Activated B cell treated with CpG ODN at 0.5 μM for 24 hours (primary cell): ENCODE results near the gene ZHX3. TPM values are rescaled to one million over a fixed set of nuclear protein-coding genes. Genes with fewer than 3 reads are reported as not detected.

Source experiments
- ATAC-seq: fragments of 200-7000 bp; cut with Tn5 transposase; one replicate; pipeline ENCODE4 v1.10.0; 2021; ENCODE audit warnings: low read depth, mild to moderate bottlenecking, moderate library complexity
- CTCF ChIA-PET: fragments of 350-600 bp; sonication (Branson Sonifier 250); formaldehyde crosslinking; loops from one replicate; lab custom pipeline; 2021; ENCODE audit warnings: antibody characterized with exemption; lab: Charles Lee
- POLR2A ChIA-PET: fragments of 350-600 bp; sonication (Branson Sonifier 250); formaldehyde crosslinking; loops from one replicate; lab custom pipeline; 2021; ENCODE audit warnings: antibody characterized with exemption; lab: Charles Lee
- DNase-seq: peaks from one replicate; pipeline ENCODE4 v3.0.0; 2022
- H3K27ac Mint-ChIP-seq: one replicate; pipeline ENCODE4 v1.8.0; 2020; ENCODE audit warnings: mixed read lengths
- H3K27me3 Mint-ChIP-seq: one replicate; pipeline ENCODE4 v1.8.0; 2021; ENCODE audit warnings: mixed read lengths
- H3K36me3 Mint-ChIP-seq: one replicate; pipeline ENCODE4 v1.8.0; 2021; ENCODE audit warnings: low read depth, mixed read lengths
- H3K4me1 Mint-ChIP-seq: one replicate; pipeline ENCODE4 v1.8.0; 2021; ENCODE audit warnings: mixed read lengths
- H3K4me3 Mint-ChIP-seq: one replicate; pipeline ENCODE4 v1.8.0; 2020; ENCODE audit warnings: mild to moderate bottlenecking, mixed read lengths
- H3K9me3 Mint-ChIP-seq: one replicate; pipeline ENCODE4 v1.8.0; 2020; ENCODE audit warnings: mixed read lengths
- intact Hi-C: fragments of 100-400 bp; cut with micrococcal nuclease; formaldehyde crosslinking; loops from one replicate; pipeline ENCODE4 v1.15.1; 2024
- total RNA-seq: library from RNA; stranded (reverse); gene quantifications from 2 replicates; pipeline ENCODE4 v1.2.3, GENCODE V29; 2022
- TF ChIP-seq, protein P1 (sequence below): fragments of 200-600 bp; IDR thresholded peaks from one replicate; pipeline ENCODE4 v1.8.0; 2022; ENCODE audit warnings: antibody characterized with exemption, mild to moderate bottlenecking

ZHX3 gene
- total RNA-seq, 1 donor from 2014 or later: 21.2 TPM

DNA sequence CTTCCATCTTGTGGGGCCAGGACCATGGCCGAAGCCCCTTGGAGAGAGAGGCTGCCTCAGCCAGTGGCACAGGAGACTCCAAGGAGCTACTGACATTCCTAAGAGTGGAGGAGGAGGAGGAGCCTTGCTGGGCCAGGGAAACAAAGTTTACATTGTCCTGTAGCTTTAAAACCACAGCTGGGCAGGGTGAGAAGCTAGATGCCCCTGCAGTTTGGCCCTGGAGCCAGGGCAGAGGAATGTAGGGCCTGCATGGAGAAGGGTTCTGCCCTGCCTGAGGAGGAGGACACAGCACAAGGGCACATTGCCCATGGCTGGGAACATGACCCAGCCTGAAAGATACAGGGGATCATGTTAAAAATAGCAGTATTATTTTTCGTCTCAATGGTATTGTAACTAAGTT lies 142.7 kb downstream of the ZHX3 start:
- H3K9me3 Mint-ChIP-seq: no peaks in the 10 kb centered on the region
- no peak for ATAC-seq
- H3K4me3 Mint-ChIP-seq: no peak overlapping the region
- DNase-seq: peak; percentile 1
- no peaks in the 10 kb centered on the region for H3K27me3 Mint-ChIP-seq
- H3K36me3 Mint-ChIP-seq: peaks cover 55% of the 10 kb centered on the region
- TF ChIP-seq, protein P1, sequence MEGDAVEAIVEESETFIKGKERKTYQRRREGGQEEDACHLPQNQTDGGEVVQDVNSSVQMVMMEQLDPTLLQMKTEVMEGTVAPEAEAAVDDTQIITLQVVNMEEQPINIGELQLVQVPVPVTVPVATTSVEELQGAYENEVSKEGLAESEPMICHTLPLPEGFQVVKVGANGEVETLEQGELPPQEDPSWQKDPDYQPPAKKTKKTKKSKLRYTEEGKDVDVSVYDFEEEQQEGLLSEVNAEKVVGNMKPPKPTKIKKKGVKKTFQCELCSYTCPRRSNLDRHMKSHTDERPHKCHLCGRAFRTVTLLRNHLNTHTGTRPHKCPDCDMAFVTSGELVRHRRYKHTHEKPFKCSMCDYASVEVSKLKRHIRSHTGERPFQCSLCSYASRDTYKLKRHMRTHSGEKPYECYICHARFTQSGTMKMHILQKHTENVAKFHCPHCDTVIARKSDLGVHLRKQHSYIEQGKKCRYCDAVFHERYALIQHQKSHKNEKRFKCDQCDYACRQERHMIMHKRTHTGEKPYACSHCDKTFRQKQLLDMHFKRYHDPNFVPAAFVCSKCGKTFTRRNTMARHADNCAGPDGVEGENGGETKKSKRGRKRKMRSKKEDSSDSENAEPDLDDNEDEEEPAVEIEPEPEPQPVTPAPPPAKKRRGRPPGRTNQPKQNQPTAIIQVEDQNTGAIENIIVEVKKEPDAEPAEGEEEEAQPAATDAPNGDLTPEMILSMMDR: no peak
- H3K27ac Mint-ChIP-seq: no peak overlapping the region
- no peaks in the 10 kb centered on the region for H3K4me1 Mint-ChIP-seq
- ChIA-PET POLR2A (no interaction called here), CTCF (interaction anchor here (2.1 to 9.7 kb wide), 2 partner anchors 40 to 166 kb away, joined by 6 to 161 read pairs; partner anchors contain the start of gene LPIN3)
- intact Hi-C loops: loop anchor here (5.0 kb wide), 1 partner anchor 73 kb away; no protein-coding TSS in a partner anchor

DNA sequence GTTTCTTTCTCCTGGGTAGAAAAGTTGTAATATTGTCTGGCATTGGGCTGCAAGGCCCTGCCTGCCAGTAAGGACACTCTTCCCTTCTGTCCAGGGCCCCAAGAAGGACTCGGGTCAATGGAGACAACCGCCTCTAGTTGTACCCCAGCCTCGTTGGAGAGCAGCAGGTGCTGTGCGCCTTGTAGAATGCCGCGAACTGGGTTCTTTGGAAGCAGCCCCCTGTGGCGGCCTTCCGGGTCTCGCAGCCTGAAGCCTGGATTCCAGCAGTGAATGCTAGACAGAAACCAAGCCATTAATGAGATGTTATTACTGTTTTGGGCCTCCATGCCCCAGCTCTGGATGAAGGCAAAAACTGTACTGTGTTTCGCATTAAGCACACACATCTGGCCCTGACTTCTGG lies 143.2 kb downstream of the ZHX3 start:
- Mint-ChIP-seq H3K4me3 (no peak overlapping the region), H3K4me1 (no peaks in the 10 kb centered on the region), H3K36me3 (peaks cover 59% of the 10 kb centered on the region), H3K27me3 (no peaks in the 10 kb centered on the region), H3K9me3 (no peaks in the 10 kb centered on the region), H3K27ac (no peak overlapping the region)
- intact Hi-C loops: loop anchor here (5.0 kb wide), 1 partner anchor 73 kb away; no protein-coding TSS in a partner anchor
- ChIA-PET CTCF (interaction anchor here (2.1 to 9.7 kb wide), 2 partner anchors 39 to 166 kb away, joined by 6 to 161 read pairs; partner anchors contain the start of gene LPIN3), POLR2A (no interaction called here)
- no peak for ATAC-seq
- peak; percentile 4 for DNase-seq
- TF ChIP-seq, protein P1: no peak

DNA sequence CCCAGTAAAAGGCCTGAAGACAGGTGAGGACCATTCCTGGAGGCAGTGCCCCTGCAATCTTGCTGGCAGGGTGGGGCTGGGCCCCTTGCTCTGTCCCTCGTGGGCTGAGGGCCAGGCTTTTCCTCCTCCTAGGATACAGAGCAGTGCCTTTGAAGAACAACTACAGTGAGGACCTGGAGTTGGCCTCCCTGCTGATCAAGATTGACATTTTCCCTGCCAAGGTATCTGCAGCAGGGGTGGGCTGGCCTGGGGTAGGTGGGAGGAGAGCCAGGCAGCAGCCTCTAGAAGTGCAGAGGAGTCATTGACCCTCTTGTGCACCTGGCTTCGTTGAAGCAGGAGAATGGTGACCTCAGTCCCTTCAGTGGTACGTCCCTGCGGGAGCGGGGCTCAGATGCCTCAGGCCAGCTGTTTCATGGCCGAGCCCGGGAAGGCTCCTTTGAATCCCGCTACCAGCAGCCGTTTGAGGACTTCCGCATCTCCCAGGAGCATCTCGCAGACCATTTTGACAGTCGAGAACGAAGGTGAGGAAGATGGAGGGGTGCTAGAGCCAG lies 143.7 kb downstream of the ZHX3 start:
- ChIA-PET CTCF (interaction anchor here (1.2 to 9.7 kb wide), 16 partner anchors 10 to 237 kb away, joined by 3 to 161 read pairs (median 8); partner anchors contain the start of gene LPIN3), POLR2A (no interaction called here)
- H3K27ac Mint-ChIP-seq: no peak overlapping the region
- TF ChIP-seq, protein P1: no peak
- intact Hi-C loops: loop anchor here (1.0 to 5.0 kb wide), 6 partner anchors 39 to 237 kb away; partner anchors contain the start of gene LPIN3
- no peaks in the 10 kb centered on the region for H3K27me3 Mint-ChIP-seq
- peaks cover 63% of the 10 kb centered on the region for H3K36me3 Mint-ChIP-seq
- ATAC-seq (no peak), DNase-seq (no peak)
- H3K9me3 Mint-ChIP-seq: no peaks in the 10 kb centered on the region
- H3K4me1 Mint-ChIP-seq: no peaks in the 10 kb centered on the region
- H3K4me3 Mint-ChIP-seq: no peak overlapping the region

DNA sequence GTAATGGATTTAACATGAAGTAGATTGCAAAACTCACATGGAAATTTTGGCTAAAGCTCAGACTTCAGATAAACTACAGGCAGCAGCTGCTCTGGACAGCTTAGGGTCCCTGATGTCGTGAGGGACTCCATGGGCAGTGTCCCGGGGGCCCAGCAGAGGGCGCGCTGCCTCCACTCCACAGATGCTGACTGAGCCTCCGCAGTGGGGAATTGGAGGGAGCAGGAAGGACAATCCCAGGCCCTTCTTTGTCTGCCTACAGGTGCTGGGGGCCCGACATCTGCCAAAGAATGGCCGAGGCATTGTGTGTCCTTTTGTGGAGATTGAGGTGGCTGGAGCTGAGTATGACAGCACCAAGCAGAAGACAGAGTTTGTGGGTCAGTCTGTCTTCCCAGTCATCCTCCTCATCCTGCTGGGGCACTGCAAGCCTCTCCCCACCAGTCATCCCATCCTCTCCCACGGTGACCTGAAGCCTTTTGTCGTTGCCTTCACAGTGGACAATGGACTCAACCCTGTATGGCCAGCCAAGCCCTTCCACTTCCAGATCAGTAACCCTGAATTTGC lies 144.3 kb downstream of the ZHX3 start:
- H3K4me1 Mint-ChIP-seq: no peaks in the 10 kb centered on the region
- no peaks in the 10 kb centered on the region for H3K27me3 Mint-ChIP-seq
- H3K27ac Mint-ChIP-seq: no peak overlapping the region
- CTCF ChIA-PET: interaction anchor here (0.6 to 9.7 kb wide), 29 partner anchors 9 to 238 kb away, joined by 3 to 161 read pairs (median 6); partner anchors contain the start of genes LPIN3 and PLCG1
- H3K4me3 Mint-ChIP-seq: no peak overlapping the region
- H3K9me3 Mint-ChIP-seq: no peaks in the 10 kb centered on the region
- DNase-seq (peak; percentile 67), ATAC-seq (peak; percentile 95)
- H3K36me3 Mint-ChIP-seq: peaks cover 67% of the 10 kb centered on the region
- TF ChIP-seq, protein P1: peak; percentile 46
- POLR2A ChIA-PET: interaction anchor here (0.6 to 1.0 kb wide), 3 partner anchors 16 to 167 kb away, joined by 3 to 5 read pairs (median 3); partner anchors contain the start of gene LPIN3
- intact Hi-C loops: loop anchor here (1.0 to 5.0 kb wide), 6 partner anchors 38 to 238 kb away; partner anchors contain the start of gene LPIN3
